ENCODE results near the gene ATP8A1.
"Not testable (repeated sequence)": the region's sequence is repeated elsewhere in the genome, so short reads cannot be mapped to it uniquely, and the experiment has no call there.

ATP8A1 gene

GRCh38 chr4:42396752-42397634 lies 259.9 kb downstream of the ATP8A1 start, which contains the start of gene SHISA3:
Gene SHISA3 (plus strand): TSS chr4:42397488. CDS start chr4:42398057, 569 bp downstream.
- no peaks in the 10 kb centered on the region for H3K36me3 ChIP-seq (ENCODE audit: control insufficient read depth in 1 of 2, insufficient read depth in 2 of 2, low read length in 2 of 2)
- no peak within 1 kb of the TSS for H3K27ac ChIP-seq (ENCODE audit: low read length)
- H3K9me3 ChIP-seq (ENCODE audit: control insufficient read depth in 1 of 2, low read length in 2 of 2): no peaks in the 10 kb centered on the region
- H3K27me3 ChIP-seq (ENCODE audit: low read depth, low read length): peaks cover 43% of the 10 kb centered on the region
- peak within 1 kb of the TSS; percentile 49 to 81 for H3K4me3 ChIP-seq (ENCODE audit: low read depth in 1 of 2, low read length in 2 of 2)
- peaks cover 4 to 23% of the 10 kb centered on the region in 2 donors for H3K4me1 ChIP-seq (ENCODE audit: control insufficient read depth in 1 of 2, insufficient read depth in 2 of 2, low read length in 2 of 2)

GRCh38 chr4:42396361-42396751 lies 260.5 kb downstream of the ATP8A1 start:
- no peak overlapping the region for H3K27ac ChIP-seq (ENCODE audit: low read length)
- peaks cover 43% of the 10 kb centered on the region for H3K27me3 ChIP-seq (ENCODE audit: low read depth, low read length)
- peak overlapping the region; percentile 49 to 81 for H3K4me3 ChIP-seq (ENCODE audit: low read depth in 1 of 2, low read length in 2 of 2)
- peaks cover 4 to 23% of the 10 kb centered on the region in 2 donors for H3K4me1 ChIP-seq (ENCODE audit: control insufficient read depth in 1 of 2, insufficient read depth in 2 of 2, low read length in 2 of 2)
- no peaks in the 10 kb centered on the region for H3K36me3 ChIP-seq (ENCODE audit: control insufficient read depth in 1 of 2, insufficient read depth in 2 of 2, low read length in 2 of 2)
- H3K9me3 ChIP-seq (ENCODE audit: control insufficient read depth in 1 of 2, low read length in 2 of 2): no peaks in the 10 kb centered on the region

- H3K27me3 ChIP-seq (ENCODE audit: low read depth, low read length): peaks cover 43% of the 10 kb centered on the region
Measured at GRCh38 chr4:42395595-42395994, 261.3 kb downstream of the ATP8A1 start.

GRCh38 chr4:42392436-42392835 lies 264.5 kb downstream of the ATP8A1 start:
- peaks cover 21% of the 10 kb centered on the region for H3K27me3 ChIP-seq (ENCODE audit: low read depth, low read length)
- no peaks in the 10 kb centered on the region for H3K36me3 ChIP-seq (ENCODE audit: control insufficient read depth in 1 of 2, insufficient read depth in 2 of 2, low read length in 2 of 2)
- no peak overlapping the region for H3K4me3 ChIP-seq (ENCODE audit: low read depth in 1 of 2, low read length in 2 of 2)
- no peak overlapping the region for H3K27ac ChIP-seq (ENCODE audit: low read length)
- no peaks in the 10 kb centered on the region for H3K9me3 ChIP-seq (ENCODE audit: control insufficient read depth in 1 of 2, low read length in 2 of 2)
- peaks cover 0 to 6% of the 10 kb centered on the region in 2 donors for H3K4me1 ChIP-seq (ENCODE audit: control insufficient read depth in 1 of 2, insufficient read depth in 2 of 2, low read length in 2 of 2)

More at GRCh38 chr4:42395595-42395994, 261.3 kb downstream of the ATP8A1 start:
- no peaks in the 10 kb centered on the region for H3K9me3 ChIP-seq (ENCODE audit: control insufficient read depth in 1 of 2, low read length in 2 of 2)
- no peaks in the 10 kb centered on the region for H3K36me3 ChIP-seq (ENCODE audit: control insufficient read depth in 1 of 2, insufficient read depth in 2 of 2, low read length in 2 of 2)
- no peak overlapping the region for H3K4me3 ChIP-seq (ENCODE audit: low read depth in 1 of 2, low read length in 2 of 2)
- H3K4me1 ChIP-seq (ENCODE audit: control insufficient read depth in 1 of 2, insufficient read depth in 2 of 2, low read length in 2 of 2): peaks cover 4 to 23% of the 10 kb centered on the region in 2 donors
- no peak overlapping the region for H3K27ac ChIP-seq (ENCODE audit: low read length)

- H3K4me3 ChIP-seq (ENCODE audit: low read depth in 1 of 2, low read length in 2 of 2): no peak overlapping the region
- H3K4me1 ChIP-seq (ENCODE audit: control insufficient read depth in 1 of 2, insufficient read depth in 2 of 2, low read length in 2 of 2): peaks cover 0 to 4% of the 10 kb centered on the region in 2 donors
- H3K36me3 ChIP-seq (ENCODE audit: control insufficient read depth in 1 of 2, insufficient read depth in 2 of 2, low read length in 2 of 2): no peaks in the 10 kb centered on the region
- no peaks in the 10 kb centered on the region for H3K9me3 ChIP-seq (ENCODE audit: control insufficient read depth in 1 of 2, low read length in 2 of 2)
- H3K27ac ChIP-seq (ENCODE audit: low read length): no peak overlapping the region
- peaks cover 17% of the 10 kb centered on the region for H3K27me3 ChIP-seq (ENCODE audit: low read depth, low read length)
Measured at GRCh38 chr4:42391981-42392380, 264.9 kb downstream of the ATP8A1 start.

- H3K4me1 ChIP-seq (ENCODE audit: control insufficient read depth in 1 of 2, insufficient read depth in 2 of 2, low read length in 2 of 2): no peaks in the 10 kb centered on the region
- peaks cover 11% of the 10 kb centered on the region for H3K27me3 ChIP-seq (ENCODE audit: low read depth, low read length)
- H3K9me3 ChIP-seq (ENCODE audit: control insufficient read depth in 1 of 2, low read length in 2 of 2): no peaks in the 10 kb centered on the region
- H3K27ac ChIP-seq (ENCODE audit: low read length): no peak overlapping the region
- H3K36me3 ChIP-seq (ENCODE audit: control insufficient read depth in 1 of 2, insufficient read depth in 2 of 2, low read length in 2 of 2): no peaks in the 10 kb centered on the region
- no peak overlapping the region for H3K4me3 ChIP-seq (ENCODE audit: low read depth in 1 of 2, low read length in 2 of 2)
Measured at GRCh38 chr4:42391355-42391664, 265.6 kb downstream of the ATP8A1 start.

GRCh38 chr4:42390622-42391354 lies 266.1 kb downstream of the ATP8A1 start:
- no peaks in the 10 kb centered on the region for H3K36me3 ChIP-seq (ENCODE audit: control insufficient read depth in 1 of 2, insufficient read depth in 2 of 2, low read length in 2 of 2)
- no peaks in the 10 kb centered on the region for H3K4me1 ChIP-seq (ENCODE audit: control insufficient read depth in 1 of 2, insufficient read depth in 2 of 2, low read length in 2 of 2)
- H3K9me3 ChIP-seq (ENCODE audit: control insufficient read depth in 1 of 2, low read length in 2 of 2): no peaks in the 10 kb centered on the region
- H3K27me3 ChIP-seq (ENCODE audit: low read depth, low read length): peaks cover 11% of the 10 kb centered on the region
- no peak overlapping the region for H3K27ac ChIP-seq (ENCODE audit: low read length)
- no peak overlapping the region for H3K4me3 ChIP-seq (ENCODE audit: low read depth in 1 of 2, low read length in 2 of 2)

GRCh38 chr4:42385516-42385915 lies 271.4 kb downstream of the ATP8A1 start:
- no peak overlapping the region for H3K27ac ChIP-seq (ENCODE audit: low read length)
- no peaks in the 10 kb centered on the region for H3K9me3 ChIP-seq (ENCODE audit: control insufficient read depth in 1 of 2, low read length in 2 of 2)
- H3K36me3 ChIP-seq (ENCODE audit: control insufficient read depth in 1 of 2, insufficient read depth in 2 of 2, low read length in 2 of 2): no peaks in the 10 kb centered on the region
- H3K4me1 ChIP-seq (ENCODE audit: control insufficient read depth in 1 of 2, insufficient read depth in 2 of 2, low read length in 2 of 2): no peaks in the 10 kb centered on the region
- no peaks in the 10 kb centered on the region for H3K27me3 ChIP-seq (ENCODE audit: low read depth, low read length)
- H3K4me3 ChIP-seq (ENCODE audit: low read depth in 1 of 2, low read length in 2 of 2): no peak overlapping the region

GRCh38 chr4:42381666-42382065 lies 275.2 kb downstream of the ATP8A1 start:
- Histone ChIP-seq H3K4me3 (ENCODE audit: low read depth in 1 of 2, low read length in 2 of 2) (no peak overlapping the region), H3K9me3 (ENCODE audit: control insufficient read depth in 1 of 2, low read length in 2 of 2) (no peaks in the 10 kb centered on the region), H3K27me3 (ENCODE audit: low read depth, low read length) (no peaks in the 10 kb centered on the region), H3K4me1 (ENCODE audit: control insufficient read depth in 1 of 2, insufficient read depth in 2 of 2, low read length in 2 of 2) (no peaks in the 10 kb centered on the region), H3K36me3 (ENCODE audit: control insufficient read depth in 1 of 2, insufficient read depth in 2 of 2, low read length in 2 of 2) (no peaks in the 10 kb centered on the region), H3K27ac (ENCODE audit: low read length) (no peak overlapping the region)

- H3K27ac ChIP-seq (ENCODE audit: low read length): no peak overlapping the region
- no peaks in the 10 kb centered on the region for H3K4me1 ChIP-seq (ENCODE audit: control insufficient read depth in 1 of 2, insufficient read depth in 2 of 2, low read length in 2 of 2)
- H3K4me3 ChIP-seq (ENCODE audit: low read depth in 1 of 2, low read length in 2 of 2): no peak overlapping the region
- H3K36me3 ChIP-seq (ENCODE audit: control insufficient read depth in 1 of 2, insufficient read depth in 2 of 2, low read length in 2 of 2): no peaks in the 10 kb centered on the region
- no peaks in the 10 kb centered on the region for H3K27me3 ChIP-seq (ENCODE audit: low read depth, low read length)
- H3K9me3 ChIP-seq (ENCODE audit: control insufficient read depth in 1 of 2, low read length in 2 of 2): no peaks in the 10 kb centered on the region
Measured at GRCh38 chr4:42377497-42377896, 279.4 kb downstream of the ATP8A1 start.

GRCh38 chr4:42372303-42372702 lies 284.6 kb downstream of the ATP8A1 start:
- not testable (repeated sequence) for H3K36me3 ChIP-seq (ENCODE audit: control insufficient read depth in 1 of 2, insufficient read depth in 2 of 2, low read length in 2 of 2); H3K27ac ChIP-seq (ENCODE audit: low read length); H3K4me1 ChIP-seq (ENCODE audit: control insufficient read depth in 1 of 2, insufficient read depth in 2 of 2, low read length in 2 of 2); H3K4me3 ChIP-seq (ENCODE audit: low read depth in 1 of 2, low read length in 2 of 2); H3K9me3 ChIP-seq (ENCODE audit: control insufficient read depth in 1 of 2, low read length in 2 of 2); H3K27me3 ChIP-seq (ENCODE audit: low read depth, low read length)
